Measurements from ENCODE around the gene FAXC.
"Not testable (repeated sequence)": the region's sequence is repeated elsewhere in the genome, so short reads cannot be mapped to it uniquely, and the experiment has no call there.

FAXC gene

GRCh38 chr6:99338188-99338587 is 11.3 kb downstream of the FAXC start:
- DNase-seq: no peak

GRCh38 chr6:99335298-99335697 is 14.2 kb downstream of the FAXC start:
- DNase-seq: not testable (repeated sequence)

- DNase-seq: peak in 1 of 2 donors; percentile 12
Observed at GRCh38 chr6:99334526-99335127, 14.8 kb downstream of the FAXC start.

DNA sequence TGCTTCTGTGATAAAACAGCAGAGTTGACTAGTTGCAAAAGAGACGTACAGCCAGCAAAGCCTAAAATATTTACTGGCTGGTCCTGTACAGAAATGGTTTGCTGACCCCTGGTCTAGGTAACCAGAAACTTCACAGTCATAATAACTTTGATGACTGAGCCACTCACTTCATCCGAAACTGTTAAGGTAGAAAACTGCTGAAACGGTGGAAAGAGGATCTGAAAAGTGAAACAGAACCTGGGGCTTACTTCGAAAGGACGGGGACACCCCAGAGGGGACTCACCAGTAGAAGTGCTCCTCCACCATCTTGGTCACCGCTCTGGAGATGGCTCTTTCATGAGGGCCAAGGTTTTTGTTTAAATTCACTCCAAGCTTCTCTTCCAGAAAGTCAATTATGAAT is 16.4 kb downstream of the FAXC start:
- no peak for DNase-seq

DNA sequence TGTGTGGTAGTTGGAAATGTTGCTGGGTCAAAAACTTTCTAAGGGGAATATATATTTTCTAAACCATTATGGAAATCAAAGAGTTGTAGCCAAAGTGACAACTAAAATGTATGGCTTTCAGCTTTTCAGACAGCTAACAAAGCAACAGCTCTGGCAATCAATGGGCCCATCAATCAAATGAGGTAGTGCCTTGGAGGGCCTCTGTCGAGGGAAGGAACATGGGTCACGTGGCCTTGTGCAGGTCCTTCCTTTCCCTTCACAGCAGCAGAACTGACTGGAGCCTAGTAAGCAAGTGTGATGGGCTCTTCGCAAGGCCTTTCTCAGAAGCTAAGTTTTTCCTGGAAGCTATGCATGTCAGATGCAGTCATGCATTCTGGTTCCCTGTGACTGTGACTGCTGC is 17.9 kb downstream of the FAXC start:
- no peak for DNase-seq

DNA sequence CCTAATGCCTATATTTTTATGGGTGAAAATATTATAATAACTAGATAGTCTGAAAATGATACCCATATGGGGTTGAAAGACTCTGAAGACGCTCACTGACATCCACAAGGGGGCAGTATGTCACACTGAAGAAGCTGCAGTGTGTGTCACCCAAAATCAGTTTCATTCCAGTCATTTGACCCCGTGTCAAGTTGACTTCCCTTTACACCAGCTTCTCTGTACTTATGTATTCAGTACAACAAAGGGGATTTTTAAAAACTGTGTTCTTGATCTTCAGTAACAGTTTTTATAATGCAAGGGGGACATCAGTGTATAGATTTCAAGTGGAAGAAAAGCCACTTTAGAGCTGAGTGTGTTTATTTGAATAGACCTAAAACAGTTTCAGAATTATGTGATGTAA is 19.3 kb downstream of the FAXC start:
- DNase-seq: peak; percentile 53 to 56

DNA sequence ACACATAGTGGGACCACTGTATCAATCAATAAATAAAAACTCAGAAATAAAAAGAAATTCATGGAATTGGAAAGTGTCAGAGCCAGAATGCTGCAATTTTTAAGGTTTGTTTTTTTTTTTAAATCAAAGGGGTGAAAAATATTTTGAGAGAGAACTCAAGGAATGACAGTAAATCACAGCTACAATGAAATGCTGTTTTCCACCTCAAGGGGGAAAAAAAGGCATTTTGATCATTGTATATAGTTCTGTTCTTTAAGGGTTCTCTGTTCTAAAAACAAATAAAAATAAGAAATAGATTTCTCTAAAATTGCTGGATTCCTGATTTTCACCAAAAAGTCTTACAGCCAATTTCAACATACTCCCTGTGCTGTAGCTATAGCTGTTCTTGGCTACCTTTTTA is 24.5 kb downstream of the FAXC start:
- no peak for DNase-seq

DNA sequence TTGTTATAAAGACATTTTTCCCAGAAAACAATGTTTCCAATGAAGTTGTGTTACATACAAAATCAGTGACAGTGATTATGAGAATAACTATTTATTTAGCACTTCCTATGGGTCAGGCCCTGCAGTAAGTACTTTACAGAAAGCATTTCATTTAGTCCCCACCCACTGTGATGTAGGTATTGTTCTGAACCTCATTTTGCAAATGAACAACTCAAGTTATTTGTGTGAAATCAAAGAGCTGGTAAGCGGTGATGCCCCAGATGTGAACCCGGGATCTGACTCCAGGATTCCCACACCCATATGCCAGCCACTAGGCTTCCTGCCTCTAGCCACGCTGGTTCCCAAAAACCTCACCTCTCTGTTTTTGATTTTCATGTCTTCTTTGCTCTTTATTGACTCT is 30.9 kb downstream of the FAXC start:
- DNase-seq: no peak

GRCh38 chr6:99312354-99312753 is 37.1 kb downstream of the FAXC start:
- DNase-seq: no peak

DNA sequence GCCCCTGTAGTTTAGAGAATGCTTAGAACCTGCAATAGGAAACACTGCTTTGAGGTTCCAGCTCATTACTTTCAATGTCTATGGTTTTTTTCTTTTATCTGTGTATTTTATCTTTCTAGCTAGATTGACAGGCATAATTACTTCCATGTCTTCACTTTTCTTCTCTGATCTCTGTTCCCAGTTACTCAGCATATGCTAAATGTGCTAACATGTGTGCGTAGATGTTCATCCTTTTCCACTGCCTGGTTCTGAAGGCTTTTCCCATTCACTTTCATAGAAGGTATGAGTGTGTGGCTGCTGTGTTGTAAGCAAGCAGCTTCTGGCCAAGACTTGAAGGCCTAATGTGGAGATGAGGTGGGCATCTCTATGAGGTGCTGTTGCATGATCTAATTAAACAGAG is 38.9 kb downstream of the FAXC start:
- no peak for DNase-seq

GRCh38 chr6:99309557-99309956 is 39.9 kb downstream of the FAXC start:
- no peak for DNase-seq

DNA sequence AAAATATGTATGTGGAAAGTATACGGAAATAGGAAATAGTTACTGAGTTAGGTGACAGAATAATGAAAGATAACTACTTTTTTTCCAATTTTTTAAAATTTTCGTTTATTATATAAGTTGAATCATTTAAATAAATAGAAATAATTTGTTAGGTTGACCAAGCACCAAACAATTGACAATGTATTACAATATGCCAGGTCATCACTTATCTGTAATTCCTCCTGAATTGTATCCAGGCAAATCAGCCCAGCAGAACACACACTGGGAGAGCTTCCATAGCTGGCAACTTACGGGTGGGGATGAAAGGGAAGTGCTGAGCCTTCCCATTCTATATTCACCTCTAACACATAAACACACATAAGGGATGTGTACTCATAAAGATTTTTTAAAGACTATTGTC is 40.7 kb downstream of the FAXC start:
- DNase-seq: no peak

- no peak for DNase-seq
Observed at GRCh38 chr6:99307295-99307907, 42.1 kb downstream of the FAXC start.

- no peak for DNase-seq
Observed at GRCh38 chr6:99306341-99306740, 43.1 kb downstream of the FAXC start.

GRCh38 chr6:99305021-99305554 is 44.4 kb downstream of the FAXC start:
- DNase-seq: no peak

DNA sequence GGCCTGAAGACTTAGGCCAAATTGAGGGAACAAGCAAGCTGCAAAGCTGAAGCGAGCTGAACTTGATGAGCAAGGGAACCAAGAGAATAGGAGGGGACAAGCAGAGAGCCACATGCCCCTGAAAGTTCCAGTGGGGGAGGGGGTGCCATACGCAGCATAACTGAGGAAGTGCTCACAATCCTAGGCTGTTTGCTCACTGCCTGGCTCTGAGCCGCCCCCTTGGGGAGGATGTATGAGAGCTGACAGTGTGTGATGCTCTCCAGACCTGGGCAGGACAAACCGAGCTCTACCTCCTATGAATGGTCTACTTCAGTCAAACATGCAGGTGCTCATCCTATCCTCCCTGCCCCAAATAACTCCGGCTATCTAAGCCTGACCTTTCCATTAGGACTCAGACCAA is 52.1 kb downstream of the FAXC start:
- DNase-seq: no peak

GRCh38 chr6:99297006-99297405 is 52.5 kb downstream of the FAXC start:
- DNase-seq: no peak

- DNase-seq: no peak
Observed at GRCh38 chr6:99296261-99296660, 53.2 kb downstream of the FAXC start.

DNA sequence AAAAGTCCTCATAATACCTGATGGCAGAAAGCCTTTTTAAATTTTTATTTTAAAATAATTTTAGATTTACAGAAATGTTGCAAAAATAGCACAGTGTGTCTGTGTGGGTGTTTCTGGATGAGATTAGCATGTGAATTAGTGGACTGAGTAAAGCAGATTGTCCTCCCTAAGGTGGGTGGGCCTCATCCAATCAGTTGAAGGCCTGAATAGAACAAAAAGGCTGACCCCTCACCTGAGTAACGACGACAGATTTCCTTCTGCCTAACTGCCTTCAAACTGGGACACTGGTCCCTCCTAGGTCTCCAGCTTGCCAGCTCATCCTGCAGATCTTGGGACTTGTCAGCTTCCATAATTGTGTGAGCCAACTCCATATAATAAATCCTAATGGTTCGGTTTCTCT is 54.2 kb downstream of the FAXC start:
- DNase-seq: no peak

DNA sequence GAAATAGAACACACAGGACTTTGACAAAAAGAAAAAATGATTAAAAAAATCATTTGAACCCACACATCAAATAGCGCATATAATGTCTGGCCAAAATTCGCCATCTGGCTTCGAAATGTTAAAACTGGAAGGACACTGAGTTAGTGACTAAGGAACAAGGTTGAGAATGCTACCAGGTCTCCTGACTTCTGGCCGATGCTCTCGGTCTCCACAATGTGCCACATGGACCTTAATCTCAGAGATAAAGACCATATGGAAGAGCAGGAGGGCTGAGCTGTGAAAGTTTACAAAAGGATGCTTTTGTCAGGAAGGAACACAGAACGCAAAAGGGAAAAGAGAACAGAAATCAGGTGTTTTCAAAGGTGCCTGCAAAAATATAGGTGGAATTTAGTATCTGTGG is 54.7 kb downstream of the FAXC start:
- DNase-seq: no peak

DNA sequence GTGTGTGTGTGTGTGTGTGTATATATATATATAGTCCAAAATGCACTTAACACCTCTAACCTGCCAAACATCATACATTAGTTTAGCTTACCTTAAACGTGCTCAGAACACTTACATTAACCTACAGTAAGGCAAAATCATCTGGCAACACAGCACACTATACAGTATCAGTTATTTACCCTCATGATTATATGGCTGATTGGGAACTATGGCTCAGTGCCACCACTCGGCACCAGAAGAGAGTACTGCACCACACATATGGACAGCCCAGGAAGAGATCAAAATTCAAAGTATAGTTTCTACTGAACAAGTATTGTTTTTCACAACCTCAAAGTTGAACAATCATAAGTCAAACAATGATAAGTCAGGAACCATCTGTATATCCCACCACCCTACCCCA is 59.8 kb downstream of the FAXC start:
- DNase-seq: no peak

- no peak for DNase-seq
Observed at GRCh38 chr6:99288668-99289067, 60.8 kb downstream of the FAXC start.

DNA sequence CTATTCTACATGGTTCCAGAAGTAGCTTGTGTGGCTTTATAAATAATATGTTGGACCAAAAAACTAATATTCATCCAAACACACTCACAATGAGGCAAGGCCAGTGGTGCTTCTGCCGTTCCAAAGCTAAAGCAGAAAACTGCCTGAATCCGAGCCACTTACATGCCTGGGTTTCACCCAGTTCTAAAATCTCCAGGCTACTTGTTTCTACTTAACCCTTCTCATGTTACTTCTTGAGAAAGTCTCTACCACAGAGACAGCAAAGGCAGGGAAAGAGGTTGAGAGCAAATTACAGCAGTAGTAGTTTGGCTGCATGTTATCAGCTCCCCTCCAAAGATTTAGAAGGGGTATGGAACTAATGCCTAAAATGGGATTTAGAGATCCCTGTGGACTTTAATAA is 62.0 kb downstream of the FAXC start:
- DNase-seq: no peak

- no peak for DNase-seq
Observed at GRCh38 chr6:99285881-99286280, 63.6 kb downstream of the FAXC start.

GRCh38 chr6:99282479-99283062 is 66.9 kb downstream of the FAXC start:
- no peak for DNase-seq

All from stimulated activated CD4-positive, alpha-beta T cell treated with anti-CD3 and anti-CD28 coated beads, Interleukin-2, amount 100 ng/mL, for 48 hours (primary cell).